ENCODE measurements around the gene PIK3R1.

PIK3R1 gene

DNA sequence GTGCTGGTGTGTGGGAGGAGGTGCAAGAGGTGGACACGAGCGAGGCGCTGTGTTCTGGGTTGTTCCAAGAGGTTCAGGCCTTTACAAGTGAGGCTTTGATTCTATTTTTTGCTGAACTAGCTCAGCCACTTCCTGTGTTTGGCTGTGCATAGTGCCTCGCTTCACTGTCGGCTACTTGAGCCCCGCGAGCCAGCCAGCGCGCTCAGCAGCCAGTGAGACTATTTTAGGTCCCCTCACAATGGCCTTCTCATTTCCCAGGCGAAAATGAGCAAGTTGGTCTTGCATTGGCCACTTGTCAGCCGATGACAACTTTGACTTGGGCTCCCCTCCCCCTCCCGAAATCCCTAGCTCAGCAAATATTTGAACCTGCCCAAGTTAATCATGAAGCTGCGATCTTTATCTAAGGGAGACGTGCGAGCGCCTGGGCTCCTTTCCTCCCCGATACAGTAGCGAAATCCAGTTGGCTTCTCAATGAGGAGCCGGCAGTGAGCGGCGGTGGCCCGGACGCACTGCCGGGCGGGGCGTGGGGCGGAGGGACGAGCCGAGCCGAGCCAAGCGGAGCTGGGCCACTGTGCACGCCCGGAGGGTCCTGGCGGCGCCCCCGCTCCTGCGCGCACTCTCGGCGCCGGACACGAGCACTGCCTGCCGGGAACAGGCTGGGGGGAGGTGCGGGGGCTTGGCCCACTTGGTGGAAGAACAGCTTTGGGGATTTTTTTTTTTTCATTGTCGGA lies 72.6 kb downstream of the PIK3R1 start:
- peak overlapping the region; percentile 50 for H3K4me3 ChIP-seq (replicated peaks; ENCODE audit: low read depth, low read length)
- TF ChIP-seq, protein P1, sequence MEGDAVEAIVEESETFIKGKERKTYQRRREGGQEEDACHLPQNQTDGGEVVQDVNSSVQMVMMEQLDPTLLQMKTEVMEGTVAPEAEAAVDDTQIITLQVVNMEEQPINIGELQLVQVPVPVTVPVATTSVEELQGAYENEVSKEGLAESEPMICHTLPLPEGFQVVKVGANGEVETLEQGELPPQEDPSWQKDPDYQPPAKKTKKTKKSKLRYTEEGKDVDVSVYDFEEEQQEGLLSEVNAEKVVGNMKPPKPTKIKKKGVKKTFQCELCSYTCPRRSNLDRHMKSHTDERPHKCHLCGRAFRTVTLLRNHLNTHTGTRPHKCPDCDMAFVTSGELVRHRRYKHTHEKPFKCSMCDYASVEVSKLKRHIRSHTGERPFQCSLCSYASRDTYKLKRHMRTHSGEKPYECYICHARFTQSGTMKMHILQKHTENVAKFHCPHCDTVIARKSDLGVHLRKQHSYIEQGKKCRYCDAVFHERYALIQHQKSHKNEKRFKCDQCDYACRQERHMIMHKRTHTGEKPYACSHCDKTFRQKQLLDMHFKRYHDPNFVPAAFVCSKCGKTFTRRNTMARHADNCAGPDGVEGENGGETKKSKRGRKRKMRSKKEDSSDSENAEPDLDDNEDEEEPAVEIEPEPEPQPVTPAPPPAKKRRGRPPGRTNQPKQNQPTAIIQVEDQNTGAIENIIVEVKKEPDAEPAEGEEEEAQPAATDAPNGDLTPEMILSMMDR (IDR thresholded peaks at IDR 0.05; ENCODE audit: low read length, missing control alignments): no peak

DNA sequence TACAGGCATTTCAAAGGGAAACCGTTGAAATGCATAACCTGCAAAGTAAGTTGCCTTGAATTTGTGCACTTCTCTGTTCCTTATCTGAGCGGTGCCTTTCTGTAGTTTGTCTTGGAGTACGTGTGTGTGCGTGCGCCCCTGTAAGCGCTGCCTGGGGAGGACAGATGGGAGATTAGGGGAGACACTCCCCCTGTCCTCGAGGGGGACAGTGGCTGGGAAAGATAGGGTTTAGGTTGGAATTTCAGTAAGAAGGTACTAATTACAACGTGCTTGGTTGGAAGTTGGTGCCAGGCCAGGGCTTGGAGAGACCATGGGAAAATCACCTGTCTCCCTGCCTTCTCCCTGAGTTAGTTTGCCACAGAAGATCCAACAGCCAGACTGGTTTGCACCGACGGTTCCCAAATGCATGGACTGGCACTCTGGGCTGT lies 73.2 kb downstream of the PIK3R1 start:
- no peak for DNase-seq (ENCODE audit: low read depth)
- TF ChIP-seq, protein P1 (IDR thresholded peaks at IDR 0.05; ENCODE audit: low read length, missing control alignments): no peak
- H3K4me3 ChIP-seq (replicated peaks; ENCODE audit: low read depth, low read length): peak overlapping the region; percentile 50

More for the DNA sequence above, 72.6 kb downstream of the PIK3R1 start:
- DNase-seq (ENCODE audit: low read depth): peak; percentile 53

DNA sequence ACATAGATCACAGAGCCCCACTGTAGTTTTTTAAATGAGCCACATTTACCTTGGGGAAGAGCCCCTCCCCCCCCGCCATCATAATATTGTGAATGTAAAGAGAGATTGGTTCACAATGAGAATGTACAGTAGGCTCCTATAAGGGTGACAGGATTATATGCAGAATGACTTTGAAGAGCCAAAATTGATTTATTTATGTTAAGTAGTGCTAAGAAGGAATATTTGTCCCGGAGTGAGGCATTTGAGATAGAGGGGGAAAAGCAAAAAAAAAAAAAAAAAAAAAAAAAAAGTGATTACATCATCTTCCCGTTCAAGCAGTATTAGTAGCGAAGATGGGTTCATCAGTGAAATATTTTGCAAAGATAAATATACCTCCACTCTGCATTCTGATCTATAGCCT lies 73.9 kb downstream of the PIK3R1 start:
- DNase-seq (ENCODE audit: low read depth): no peak
- TF ChIP-seq, protein P1 (IDR thresholded peaks at IDR 0.05; ENCODE audit: low read length, missing control alignments): no peak
- H3K4me3 ChIP-seq (replicated peaks; ENCODE audit: low read depth, low read length): no peak overlapping the region

DNA sequence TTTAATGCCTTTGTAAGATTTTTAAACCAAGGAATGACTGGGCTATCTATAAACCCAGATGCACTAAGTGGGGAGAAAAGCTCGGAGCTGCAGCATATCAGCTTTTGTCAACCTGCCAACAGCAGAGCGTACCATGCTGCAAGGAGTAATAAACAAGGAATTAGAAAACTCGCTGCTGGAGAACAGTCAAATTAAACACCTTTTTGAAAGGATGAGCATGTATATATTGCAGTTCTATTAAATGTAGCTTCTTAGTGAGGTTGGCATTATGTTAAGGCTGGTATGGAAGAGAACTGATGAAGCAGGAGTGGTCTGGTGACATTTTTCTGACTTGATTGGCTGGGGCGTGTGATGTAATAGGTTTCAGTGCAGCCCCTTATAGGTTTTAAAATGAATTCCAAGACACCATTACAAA lies 74.7 kb downstream of the PIK3R1 start:
- peak; percentile 59 for DNase-seq (ENCODE audit: low read depth)
- H3K4me3 ChIP-seq (replicated peaks; ENCODE audit: low read depth, low read length): no peak overlapping the region
- TF ChIP-seq, protein P1 (IDR thresholded peaks at IDR 0.05; ENCODE audit: low read length, missing control alignments): no peak

DNA sequence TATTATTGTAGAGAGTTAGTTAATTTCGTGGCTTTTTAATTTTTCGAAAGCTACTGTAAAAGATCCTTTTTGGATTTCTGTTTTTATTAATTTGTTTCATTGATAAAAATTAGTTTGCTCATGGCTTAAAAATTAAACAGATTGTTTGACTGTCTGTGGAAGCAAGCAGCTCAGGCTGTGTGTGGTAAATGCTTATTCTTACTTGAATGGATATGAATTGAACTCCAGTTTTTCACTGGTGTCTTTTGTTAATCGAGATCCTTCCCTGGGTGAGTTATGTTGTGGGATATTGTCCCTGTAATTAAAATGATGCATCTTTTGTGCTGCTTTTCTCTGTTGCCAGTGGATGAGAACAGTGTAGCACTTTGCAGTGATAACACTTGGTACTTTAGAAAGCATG lies 75.3 kb downstream of the PIK3R1 start:
- no peak for DNase-seq (ENCODE audit: low read depth)
- no peak overlapping the region for H3K4me3 ChIP-seq (replicated peaks; ENCODE audit: low read depth, low read length)
- TF ChIP-seq, protein P1 (IDR thresholded peaks at IDR 0.05; ENCODE audit: low read length, missing control alignments): no peak

DNA sequence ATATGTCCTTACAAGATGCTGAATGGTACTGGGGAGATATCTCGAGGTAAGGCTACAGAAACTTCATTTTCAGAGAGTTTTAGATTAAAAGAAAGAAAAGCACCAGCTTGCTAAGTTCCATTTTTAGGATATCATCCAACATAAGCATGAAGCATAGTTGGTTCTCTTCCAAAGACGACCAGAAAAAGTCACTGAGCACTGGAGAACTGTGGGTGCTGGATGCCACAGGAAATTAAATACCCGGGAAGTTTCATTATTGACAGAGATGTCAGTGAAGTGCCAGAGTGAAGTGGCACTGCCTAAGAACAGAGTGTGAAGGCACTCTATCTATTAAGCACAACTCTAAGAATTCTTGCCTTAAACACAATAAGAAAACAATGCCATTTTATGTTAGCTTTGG lies 76.8 kb downstream of the PIK3R1 start:
- TF ChIP-seq, protein P1 (IDR thresholded peaks at IDR 0.05; ENCODE audit: low read length, missing control alignments): no peak
- H3K4me3 ChIP-seq (replicated peaks; ENCODE audit: low read depth, low read length): no peak overlapping the region

DNA sequence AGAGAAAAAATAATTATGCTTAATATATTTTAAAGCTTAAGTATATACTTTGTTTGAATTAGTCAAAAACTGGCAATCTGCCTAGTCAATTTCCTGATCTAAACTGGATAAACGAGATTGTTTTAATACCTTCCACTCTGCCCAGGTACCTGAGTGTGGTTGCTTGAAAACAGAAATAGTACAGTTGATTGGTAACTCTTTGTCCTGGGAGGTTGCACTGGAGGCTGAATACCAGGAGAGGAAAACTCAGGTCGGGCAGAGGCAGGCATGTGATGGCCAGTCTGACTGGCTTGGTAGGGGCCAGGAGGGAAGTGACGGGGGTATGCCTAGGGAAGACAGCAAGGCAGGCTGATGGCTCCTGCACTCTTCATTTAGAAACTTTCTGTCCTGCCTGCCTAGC lies 80.2 kb downstream of the PIK3R1 start:
- no peak overlapping the region for H3K4me3 ChIP-seq (replicated peaks; ENCODE audit: low read depth, low read length)
- TF ChIP-seq, protein P1 (IDR thresholded peaks at IDR 0.05; ENCODE audit: low read length, missing control alignments): no peak
- no peak for DNase-seq (ENCODE audit: low read depth)

More for the DNA sequence above, 76.8 kb downstream of the PIK3R1 start:
- no peak for DNase-seq (ENCODE audit: low read depth)

All from fibroblast of pulmonary artery (primary cell).